Stromal cell of bone marrow (primary cell): ENCODE measurements around the gene DMBX1.

ENCODE experiments used
- DNase-seq: peaks from one replicate; pipeline ENCODE4 v3.0.0-alpha.2; 2012; ENCODE audit warnings: low read depth

Gene DMBX1

GRCh38 chr1:46526013-46526690 lies 36.5 kb downstream of the DMBX1 start:
- DNase-seq = no peak

- no peak for DNase-seq
These were observed 37.2 kb downstream of the DMBX1 start for GRCh38 chr1:46526691-46527291.

- DNase-seq = peak; percentile 55
These were observed 38.0 kb downstream of the DMBX1 start for GRCh38 chr1:46527474-46528296.

GRCh38 chr1:46528297-46528955 lies 38.8 kb downstream of the DMBX1 start:
- DNase-seq = no peak

GRCh38 chr1:46529031-46529630 lies 39.5 kb downstream of the DMBX1 start:
- DNase-seq = no peak

- no peak for DNase-seq
These were observed 40.7 kb downstream of the DMBX1 start for GRCh38 chr1:46530311-46530710.

GRCh38 chr1:46530791-46531409 lies 41.3 kb downstream of the DMBX1 start:
- DNase-seq = no peak

GRCh38 chr1:46532095-46532494 lies 42.5 kb downstream of the DMBX1 start:
- no peak for DNase-seq

GRCh38 chr1:46532498-46533178 lies 43.0 kb downstream of the DMBX1 start:
- DNase-seq = no peak

- DNase-seq = no peak
These were observed 43.7 kb downstream of the DMBX1 start for GRCh38 chr1:46533179-46533864.

- no peak for DNase-seq
These were observed 45.4 kb downstream of the DMBX1 start for GRCh38 chr1:46535063-46535462.

- DNase-seq = no peak
These were observed 46.9 kb downstream of the DMBX1 start for GRCh38 chr1:46536527-46536926.

- DNase-seq = no peak
These were observed 48.0 kb downstream of the DMBX1 start for GRCh38 chr1:46537651-46538050.

GRCh38 chr1:46538147-46538546 lies 48.5 kb downstream of the DMBX1 start:
- DNase-seq = no peak
